HG02852 (cell line): Measurements from ENCODE around the gene ARHGEF38.

Experiments
- ATAC-seq: cut with Tn5 transposase; IDR thresholded peaks from one replicate; pipeline ENCODE4 v1.9.1; 2021; ENCODE audit warnings: mild to moderate bottlenecking, moderate library complexity; ENCODE audit not compliant: unreplicated experiment

The ARHGEF38 gene, protein sequence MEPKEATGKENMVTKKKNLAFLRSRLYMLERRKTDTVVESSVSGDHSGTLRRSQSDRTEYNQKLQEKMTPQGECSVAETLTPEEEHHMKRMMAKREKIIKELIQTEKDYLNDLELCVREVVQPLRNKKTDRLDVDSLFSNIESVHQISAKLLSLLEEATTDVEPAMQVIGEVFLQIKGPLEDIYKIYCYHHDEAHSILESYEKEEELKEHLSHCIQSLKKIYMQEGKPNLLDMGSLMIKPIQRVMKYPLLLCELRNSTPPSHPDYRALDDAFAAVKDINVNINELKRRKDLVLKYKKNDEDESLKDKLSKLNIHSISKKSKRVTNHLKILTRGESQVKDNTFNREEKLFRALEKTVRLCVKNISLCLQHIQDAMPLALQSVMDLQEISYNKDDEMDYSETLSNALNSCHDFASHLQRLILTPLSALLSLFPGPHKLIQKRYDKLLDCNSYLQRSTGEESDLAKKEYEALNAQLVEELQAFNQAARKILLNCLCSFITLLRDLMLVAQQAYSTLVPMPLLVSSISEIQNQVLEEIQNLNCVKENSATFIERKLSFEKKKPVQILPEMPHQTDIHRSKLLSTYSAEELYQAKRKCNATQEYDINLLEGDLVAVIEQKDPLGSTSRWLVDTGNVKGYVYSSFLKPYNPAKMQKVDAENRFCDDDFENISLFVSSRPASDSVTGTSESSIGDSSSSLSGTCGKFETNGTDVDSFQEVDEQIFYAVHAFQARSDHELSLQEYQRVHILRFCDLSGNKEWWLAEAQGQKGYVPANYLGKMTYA

DNA sequence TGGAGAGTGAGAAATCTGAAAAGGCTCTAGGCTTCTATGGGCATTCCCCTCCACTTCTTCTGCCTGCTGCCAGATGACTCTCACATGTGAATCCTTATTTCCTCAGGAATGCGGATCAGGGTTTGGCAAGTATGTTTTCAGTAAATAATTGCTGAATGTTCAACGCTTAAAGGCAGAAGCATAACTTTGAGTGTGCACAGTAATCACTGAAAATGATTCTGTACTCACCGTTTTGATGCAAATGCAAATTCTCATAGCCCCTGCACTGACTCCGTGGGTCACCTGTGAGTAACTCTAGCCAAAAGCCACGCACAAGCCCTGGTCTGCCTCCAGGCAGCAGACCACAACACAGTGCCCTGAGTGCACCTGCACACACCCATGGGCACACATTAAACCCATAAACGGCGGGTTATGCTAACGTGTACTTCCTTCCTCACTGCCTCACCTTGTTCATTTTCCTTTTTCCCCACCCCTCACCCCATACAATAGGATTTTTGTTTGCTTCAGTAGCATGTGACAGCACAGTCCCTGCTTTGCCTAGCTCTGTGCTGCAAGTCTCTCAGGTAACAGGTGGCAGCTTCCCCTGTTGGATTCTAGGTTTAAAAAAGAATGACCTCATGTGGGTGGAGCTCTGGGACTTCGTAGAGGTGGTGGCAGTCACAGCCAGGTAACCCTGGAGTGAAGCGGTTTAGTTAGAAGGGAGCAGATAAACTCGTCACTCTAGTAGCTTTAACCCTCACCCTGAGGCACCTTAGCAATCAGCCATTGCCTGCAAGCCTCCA is at the start of gene ARHGEF38:
Gene ARHGEF38, plus strand, starts transcription at position 656 of the 782 bp plus-strand sequence. CDS start 146 bp downstream, outside the sequence.
- no peak for ATAC-seq

DNA sequence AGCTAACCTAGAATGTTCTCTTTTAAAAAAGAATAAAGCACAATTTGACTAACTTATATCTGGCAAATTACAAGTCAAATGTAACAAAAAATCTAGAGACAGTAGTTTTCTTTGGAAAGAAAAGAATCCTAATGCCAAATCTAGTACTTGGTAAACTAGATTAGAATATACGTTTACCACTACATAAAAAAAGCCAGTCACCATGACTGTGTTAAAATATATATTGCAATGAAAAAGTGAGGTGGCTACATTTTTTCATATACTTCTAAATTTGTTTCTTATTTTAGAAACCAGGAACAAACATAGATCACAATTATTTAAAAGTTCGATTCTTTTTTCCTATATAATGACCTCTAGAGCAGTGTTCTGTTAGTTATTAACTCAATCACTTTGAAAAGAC is 48.9 kb upstream of the ARHGEF38 start:
- no peak for ATAC-seq

DNA sequence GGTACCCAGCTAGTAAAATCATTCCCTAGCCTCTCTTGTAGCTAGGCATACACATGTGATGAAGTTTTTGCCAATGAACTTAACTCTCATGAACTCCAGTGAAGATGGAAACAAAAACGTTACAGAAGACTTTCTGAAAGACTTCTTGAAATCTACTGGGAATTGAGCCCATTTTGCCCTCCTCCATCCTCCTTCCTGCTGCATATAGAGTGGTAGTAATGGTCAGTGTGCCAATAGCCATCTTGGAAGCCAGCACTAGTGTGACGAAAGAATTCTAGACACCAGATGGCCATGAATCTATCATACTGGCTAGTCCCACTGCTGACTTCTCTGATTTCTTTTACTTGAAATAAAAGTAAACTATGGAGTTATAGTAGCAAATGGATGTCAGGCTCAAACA is 47.7 kb upstream of the ARHGEF38 start:
- ATAC-seq, result no peak

DNA sequence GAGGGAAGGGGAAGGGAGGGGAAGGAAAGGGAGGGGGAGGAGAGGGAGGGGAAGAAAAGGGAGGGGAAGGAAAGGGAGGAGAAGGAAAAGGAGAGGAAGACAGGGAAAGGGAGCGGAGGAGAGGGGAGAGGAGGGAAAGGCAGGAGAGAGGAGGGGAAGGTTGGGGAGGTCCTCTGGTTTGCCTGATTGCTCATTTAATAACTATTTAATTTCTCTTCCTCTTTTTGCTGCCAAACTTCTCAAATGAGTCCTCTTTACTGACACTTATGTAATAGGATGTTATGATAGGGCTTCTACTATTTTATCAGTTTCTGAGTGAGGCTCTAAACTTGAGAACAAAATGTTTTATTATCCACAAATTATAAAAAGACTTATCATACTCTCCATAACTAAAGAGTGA is 43.1 kb upstream of the ARHGEF38 start:
- ATAC-seq, result peak; percentile 94

DNA sequence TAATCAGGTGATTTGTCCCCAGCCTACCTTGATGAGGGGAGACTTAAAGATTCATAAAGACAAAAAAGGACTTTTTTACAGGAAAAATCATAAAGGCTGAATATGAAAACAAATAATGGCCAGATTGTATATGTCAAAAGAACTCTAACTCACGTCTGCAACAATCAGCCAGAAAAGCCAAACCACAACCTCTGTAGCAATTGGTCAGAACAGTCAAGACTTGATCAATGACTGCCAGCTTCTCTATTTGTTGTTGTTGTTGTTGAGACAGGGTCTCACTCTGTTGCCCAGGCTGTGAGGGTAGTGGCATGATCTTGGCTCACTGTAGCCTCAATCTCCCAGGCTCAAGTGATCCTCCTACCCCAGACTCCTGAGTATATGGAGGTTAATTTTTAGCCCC is 42.7 kb upstream of the ARHGEF38 start:
- ATAC-seq, result no peak

DNA sequence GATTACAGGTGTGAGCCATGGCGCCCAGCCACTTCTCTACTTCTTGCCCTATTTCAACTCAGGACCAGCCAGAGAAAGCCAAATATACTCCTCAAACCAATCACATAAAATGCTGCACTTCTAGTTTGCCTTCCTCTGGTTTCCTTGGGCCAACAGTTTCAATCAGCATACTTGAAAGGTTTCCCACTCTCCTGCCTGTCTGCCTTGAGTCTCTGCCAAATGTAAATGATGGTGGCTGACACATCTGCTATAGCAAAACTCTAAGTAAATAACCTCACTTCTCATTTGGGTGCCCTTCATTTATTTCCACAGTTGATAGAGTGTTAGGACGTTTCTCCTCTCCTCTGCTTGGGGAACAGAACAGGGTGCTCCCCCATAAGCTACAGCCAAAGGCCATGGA is 42.2 kb upstream of the ARHGEF38 start:
- no peak for ATAC-seq

DNA sequence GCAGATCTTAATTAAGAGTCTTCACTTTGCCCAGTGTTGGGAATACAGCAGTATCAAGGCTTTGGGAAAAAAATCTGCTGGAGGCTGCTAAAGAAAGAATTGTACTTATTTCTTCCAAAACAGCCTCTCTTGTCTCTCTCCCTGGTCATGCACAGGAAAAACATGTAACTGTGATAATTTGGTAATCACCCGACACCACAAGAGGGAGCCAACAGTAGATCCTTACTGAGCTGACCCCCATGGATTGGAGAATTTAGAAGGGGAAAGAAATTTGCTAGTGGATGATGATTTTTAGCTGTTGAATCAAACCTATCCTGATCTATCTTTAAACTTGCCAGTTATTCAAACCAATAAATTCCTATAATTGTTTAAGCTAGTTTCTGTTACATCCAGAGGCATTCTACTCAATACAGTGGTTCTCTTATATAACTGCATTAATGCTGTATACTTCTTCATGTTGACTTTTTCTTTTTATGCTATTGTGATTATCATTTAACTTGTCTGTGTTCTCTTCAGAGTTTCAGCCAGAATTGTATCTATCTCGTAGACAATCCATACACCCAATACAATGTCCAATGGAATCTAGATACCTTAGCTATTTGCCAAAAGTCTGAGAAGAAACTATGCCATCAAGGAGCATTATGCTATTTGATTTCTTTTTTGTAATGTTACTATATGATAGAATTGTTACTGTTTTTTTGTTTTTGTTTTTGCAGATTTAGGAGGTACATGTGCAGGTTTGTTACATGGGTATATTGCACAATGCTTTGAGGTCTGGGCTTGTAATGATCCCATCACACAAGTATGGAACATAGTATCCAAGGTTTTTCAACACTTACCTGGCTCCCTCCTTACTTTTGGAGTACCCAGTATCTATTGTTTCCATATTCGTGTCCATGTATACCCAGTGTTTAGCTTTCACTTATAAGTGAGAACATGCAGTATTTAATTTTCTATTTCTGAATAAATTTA is 31.3 kb upstream of the ARHGEF38 start:
- peak; percentile 77 for ATAC-seq

DNA sequence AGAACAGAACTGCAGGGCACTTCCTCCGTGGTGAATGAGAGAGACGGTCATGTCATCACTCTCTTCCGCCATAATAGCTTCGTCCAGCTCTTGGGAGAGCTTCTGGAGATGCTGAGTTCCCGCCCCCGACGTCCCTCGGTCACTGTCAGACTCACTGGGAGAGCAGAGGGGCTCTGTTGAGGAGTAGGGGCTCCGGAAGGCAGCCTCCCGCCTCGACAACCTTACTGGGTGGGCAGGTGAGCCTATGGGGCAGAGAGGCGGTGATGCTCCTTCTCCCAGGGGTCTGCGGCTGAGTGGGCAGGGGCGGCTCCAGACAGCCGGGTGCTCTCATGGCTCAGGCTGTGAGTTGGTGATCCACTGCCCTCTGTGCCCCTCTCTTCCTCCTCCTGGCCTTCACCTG is 25.8 kb upstream of the ARHGEF38 start:
- ATAC-seq, result no peak

DNA sequence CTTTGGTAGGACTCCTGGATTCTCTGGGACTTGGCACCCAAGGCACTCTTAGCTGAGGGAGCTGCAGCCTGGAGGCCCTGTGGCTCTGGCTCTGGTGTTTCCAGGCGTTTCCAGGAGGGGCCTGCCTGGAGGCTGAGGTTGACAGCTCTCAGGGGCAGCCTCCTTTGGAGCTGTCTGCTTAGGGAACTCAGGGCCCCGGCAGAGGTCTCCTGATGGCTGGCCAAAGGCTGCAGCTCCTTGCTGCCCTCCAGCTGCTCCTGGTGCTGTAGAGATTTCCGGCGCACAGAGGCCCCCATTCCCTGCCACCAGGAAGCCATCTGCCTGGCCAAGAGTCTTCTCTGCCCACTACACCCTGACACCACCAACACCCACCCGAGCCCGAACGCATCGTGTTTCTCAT is 25.3 kb upstream of the ARHGEF38 start:
- ATAC-seq, result no peak

DNA sequence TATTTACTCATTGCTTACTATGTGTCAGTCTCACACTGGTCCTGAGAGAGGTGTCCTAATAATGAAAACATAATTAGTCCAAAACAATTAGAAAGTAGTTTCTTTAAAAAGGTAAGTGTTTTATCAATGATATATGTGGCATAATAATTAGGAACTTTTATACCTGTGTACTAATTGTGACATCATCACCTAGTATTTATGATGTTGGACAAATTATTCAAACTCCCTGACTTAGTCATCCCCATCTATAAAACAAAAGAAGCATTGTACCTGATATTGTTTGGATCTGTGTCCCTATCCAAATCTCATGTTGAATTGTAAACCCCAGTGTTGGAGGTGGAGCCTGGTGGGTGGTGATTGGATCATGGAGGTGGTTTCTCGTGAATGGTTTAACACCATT is 15.8 kb upstream of the ARHGEF38 start:
- no peak for ATAC-seq

DNA sequence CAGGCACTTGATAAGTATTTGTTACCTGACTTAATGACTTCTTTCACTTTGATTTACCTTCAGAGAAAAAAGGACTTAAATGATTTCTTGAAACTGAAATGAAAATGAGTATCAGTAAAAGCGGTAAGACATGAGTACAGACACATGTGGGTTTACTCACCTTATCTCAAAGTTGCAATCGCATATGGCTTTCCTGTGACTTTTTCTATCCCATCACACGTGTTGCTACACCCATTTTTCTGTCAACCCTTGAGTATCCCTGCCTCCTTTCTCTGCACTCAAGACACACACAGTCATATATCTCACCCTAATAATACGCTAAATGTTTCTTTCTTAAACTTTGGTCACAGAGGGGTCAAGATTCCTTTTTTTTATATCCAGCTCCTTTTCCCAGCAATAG is 11.0 kb upstream of the ARHGEF38 start:
- no peak for ATAC-seq

DNA sequence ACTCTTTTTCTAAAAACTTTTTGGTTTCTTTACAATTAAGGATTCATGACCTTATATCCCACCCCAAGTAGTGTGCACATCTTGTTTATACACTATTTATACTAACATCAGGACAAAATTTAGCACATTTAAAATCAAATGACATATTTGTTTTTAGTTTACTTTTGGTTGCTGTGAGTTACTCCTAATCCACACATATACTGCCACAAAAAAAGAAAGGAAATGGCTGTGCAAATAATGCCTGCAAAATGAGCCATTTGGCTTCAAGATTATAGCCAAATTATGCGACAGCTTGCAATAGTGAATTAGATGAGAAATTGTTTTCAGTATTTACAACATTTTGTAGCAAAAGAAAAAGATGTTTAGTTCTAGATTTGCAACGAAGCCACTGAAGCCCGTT is 10.4 kb upstream of the ARHGEF38 start:
- ATAC-seq, result no peak

DNA sequence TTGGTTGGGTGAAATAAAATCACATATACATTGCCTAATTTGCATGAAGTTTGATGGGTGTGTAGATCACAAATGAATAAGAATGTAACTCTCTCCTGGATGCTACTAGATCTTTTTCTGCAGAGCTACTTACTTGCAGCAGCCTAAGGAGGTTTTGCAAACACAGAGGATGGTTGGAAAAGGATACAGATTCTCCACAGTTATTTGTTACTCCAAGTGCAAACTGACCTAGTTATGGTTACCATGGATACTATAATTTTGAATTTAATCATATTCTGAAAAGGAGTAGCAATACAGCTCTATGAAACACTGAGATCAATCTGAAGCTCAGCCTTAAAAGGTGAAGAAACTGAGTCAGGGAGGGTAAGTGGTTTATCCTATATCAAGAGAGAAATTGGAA is 9.1 kb upstream of the ARHGEF38 start:
- ATAC-seq, result no peak

DNA sequence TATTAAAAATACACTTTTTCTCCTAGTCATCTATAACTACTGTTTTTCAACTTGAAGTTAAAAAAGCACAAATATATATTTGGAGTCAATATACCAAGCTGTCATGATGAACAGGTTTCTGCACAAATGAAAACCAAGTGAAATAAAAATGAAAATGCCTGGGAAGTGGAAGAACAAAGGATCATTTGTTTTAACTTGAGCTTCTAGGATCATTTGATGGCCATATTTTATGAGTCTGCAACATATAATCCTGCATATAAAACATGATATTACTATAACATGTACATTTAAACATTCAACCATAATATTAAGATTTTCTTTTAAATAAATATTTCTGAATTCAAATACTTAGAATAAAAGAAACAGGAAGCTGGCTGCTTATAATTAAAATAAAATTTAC is 8.5 kb upstream of the ARHGEF38 start:
- ATAC-seq, result no peak

DNA sequence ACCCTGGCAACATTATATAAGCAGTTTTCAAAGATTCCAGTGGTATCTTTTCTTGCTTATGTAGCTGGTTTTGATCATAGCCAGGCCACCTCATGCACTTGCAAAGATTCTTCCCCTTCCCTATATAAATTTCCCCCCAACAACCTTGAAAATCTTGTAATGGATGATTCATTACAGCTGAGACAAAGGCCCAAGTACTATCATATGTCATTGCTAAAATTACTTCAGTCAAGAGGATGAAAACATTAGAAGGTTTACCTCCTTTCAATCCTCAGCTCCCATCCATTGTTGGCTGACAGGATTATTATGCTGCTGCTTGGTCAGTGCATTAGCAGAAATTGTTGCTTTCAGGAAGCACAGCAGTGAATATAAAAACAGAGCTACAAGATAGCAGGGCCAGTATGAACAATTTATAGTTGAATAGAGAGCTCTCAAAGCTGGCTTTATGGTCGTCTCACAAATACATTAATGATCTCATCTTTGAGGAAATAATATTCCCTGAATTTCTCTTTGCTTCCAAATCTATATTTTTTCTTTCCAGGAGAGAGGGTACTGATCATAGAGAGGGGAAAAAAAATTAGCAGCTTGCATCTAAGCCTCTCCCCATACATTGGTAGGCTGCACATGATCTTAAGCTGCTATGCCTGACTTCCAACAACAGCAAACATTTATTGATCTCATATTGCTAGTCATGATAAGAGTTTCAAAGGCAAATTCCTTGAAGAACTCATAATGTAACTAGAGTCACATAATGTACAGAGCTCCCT is 7.7 kb upstream of the ARHGEF38 start:
- ATAC-seq, result no peak

DNA sequence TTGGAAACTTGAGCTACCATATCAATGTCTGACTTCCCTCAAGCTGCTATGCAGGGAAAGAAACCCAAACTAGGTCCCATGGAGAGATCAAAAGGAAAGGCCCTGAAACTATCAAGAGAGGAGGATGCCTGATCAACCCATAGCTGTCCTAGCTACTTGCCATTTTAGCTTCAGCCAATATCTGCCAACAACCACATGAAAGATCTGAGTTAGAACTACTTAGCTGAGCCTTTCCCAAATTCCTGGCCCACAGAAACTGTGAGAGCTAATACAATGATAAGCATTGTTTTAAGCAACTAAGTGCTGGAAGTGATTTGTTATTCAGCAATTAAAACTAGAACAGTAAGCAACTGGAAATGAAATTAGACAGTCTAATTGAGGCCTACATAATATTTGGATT is 6.3 kb upstream of the ARHGEF38 start:
- no peak for ATAC-seq

DNA sequence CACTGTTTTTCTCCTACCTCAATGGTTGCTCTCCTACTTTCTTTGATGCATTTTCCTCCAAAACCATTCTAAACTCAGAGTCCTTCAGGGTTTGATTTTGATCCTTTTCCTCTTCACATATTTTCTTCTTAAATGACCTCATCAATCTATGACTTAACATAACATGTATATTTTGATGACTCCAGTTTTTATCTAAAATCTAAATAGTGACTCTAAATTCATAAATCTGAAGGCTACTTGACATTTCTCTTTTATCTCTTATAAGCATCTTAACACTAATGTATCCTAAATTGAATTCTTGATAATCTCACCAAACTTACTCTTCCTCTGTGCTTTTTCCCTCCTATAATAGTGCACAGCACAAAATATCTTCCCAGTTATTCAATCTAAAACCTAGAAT is 4.7 kb upstream of the ARHGEF38 start:
- no peak for ATAC-seq

DNA sequence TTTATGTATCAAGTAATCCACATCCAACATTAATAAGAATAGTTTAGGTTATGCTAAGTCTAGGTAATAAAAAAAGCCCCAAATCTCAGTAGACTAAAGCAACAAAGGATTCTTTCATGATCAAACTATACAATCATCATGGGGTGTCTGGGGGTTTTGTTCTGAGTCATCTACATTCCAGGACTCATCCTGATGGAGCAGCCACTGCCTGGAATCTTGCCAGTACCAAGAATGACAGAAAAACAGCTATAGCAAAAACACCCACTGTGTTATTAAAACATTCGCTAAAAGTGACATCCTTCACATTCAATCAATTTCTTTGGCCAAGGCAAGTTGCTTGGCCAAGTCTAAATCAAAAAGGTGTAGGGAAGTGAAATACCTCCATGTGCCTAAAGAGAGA is 3.9 kb upstream of the ARHGEF38 start:
- no peak for ATAC-seq

DNA sequence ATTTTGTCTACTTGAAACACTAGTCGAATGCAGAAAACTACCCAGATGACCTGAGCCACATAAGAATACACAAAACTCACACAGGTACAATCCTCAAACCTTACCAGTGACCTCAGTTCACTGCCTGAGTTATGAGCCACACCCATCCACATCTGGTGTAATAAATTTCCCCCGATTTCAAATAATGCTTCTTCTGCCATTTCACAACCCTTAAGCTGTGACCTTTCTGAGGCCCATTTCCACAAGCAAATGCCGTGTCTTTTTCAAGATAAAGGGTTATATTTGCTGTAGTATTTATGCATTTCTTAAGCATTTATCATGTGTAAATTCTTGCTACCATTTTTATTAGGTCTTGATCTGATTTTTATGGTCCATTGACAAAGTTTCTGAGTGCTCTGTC is 1.8 kb upstream of the ARHGEF38 start:
- no peak for ATAC-seq

DNA sequence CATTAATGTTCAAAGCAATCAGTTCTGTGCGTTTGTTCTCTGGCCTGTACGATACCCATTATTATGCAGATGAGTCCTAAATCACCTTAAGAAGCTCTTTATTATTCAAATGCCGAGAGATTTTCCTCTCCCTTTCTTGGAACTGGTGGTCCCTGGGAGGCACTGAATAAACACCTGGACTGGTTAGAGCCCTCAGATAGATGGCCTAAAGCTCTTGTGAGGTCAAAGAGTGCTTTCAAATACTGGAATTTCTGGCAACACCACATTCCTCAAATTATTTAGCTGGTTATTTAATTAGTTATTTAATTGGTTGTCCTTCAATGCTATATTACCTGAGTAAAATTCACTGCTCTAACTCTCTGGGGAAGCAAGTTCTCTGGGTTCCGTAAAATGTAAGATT is 3.0 kb downstream of the ARHGEF38 start:
- ATAC-seq, result no peak
